Activated gamma-delta T cell (primary cell): ENCODE measurements around the gene UPK3BL2.
"Not testable (repeated sequence)": the region's sequence is repeated elsewhere in the genome, so short reads cannot be mapped to it uniquely, and the experiment has no call there.

Experiments
- DNase-seq: peaks from one replicate; lab custom pipeline; 2025; lab: John Stamatoyannopoulos, UW

The UPK3BL2 gene

GRCh38 chr7:102494026-102494425 is 49.5 kb downstream of the UPK3BL2 start:
- not testable (repeated sequence) for DNase-seq

GRCh38 chr7:102493220-102493935 is 50.1 kb downstream of the UPK3BL2 start:
- not testable (repeated sequence) for DNase-seq

- DNase-seq, result not testable (repeated sequence)
Measured at GRCh38 chr7:102490529-102491075, 52.9 kb downstream of the UPK3BL2 start.
